ENCODE measurements around the gene KCNN3.

DNA sequence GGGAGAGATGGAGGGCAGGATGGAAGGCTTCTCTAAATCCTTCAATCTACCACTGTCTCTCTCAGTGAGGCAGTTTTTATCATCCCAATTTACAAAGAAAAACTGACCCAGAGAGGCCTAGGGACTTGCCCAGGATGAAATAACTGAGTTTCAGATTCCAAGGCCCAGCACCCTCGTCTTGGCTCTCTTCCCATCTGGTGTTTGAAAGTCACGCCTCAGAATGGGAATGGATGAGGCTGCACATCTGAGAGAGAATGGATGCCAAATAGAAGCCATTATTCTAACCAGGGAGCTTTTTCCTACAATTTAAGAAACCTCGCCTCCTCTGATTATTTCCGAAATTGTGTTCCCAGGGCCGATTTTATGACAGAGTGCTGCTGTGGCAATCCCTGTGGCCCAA is 10.6 kb upstream of the KCNN3 start:
- TF ChIP-seq CTCF (IDR thresholded peaks at IDR 0.05; ENCODE audit: control extremely low read depth in 1 of 3, insufficient read depth in 1 of 3, low read depth in 1 of 3, low read length in 3 of 3) (no peak), MAFK (IDR thresholded peaks at IDR 0.05; ENCODE audit: low read depth, low read length) (no peak), POLR2A (IDR thresholded peaks at IDR 0.05; ENCODE audit: control extremely low read depth in 1 of 2, low read depth in 2 of 2, low read length in 2 of 2) (no peak), JUN (IDR thresholded peaks at IDR 0.05; ENCODE audit: low read depth, low read length) (no peak), POLR2AphosphoS5 (IDR thresholded peaks at IDR 0.05; ENCODE audit: low read depth, low read length) (no peak), SP4 (IDR thresholded peaks at IDR 0.05; ENCODE audit: low read length) (no peak), EZH2 (IDR thresholded peaks at IDR 0.05; ENCODE audit: low read depth, low read length, severe bottlenecking) (no peak), TCF12 (IDR thresholded peaks at IDR 0.05; ENCODE audit: low read depth, low read length) (no peak), YY1 (IDR thresholded peaks at IDR 0.05; ENCODE audit: low read depth, low read length) (no peak)
